NB4 (cell line): ENCODE data around the gene ANXA2R.
A peak's percentile ranks its signal among the peaks of the same experiment; 100 is the strongest.

ENCODE experiments used
- DNase-seq: peaks from one replicate; pipeline ENCODE4 v3.0.0; 2010; ENCODE audit warnings: low read depth
- H3K4me3 ChIP-seq: one replicate; pipeline ENCODE4 v1.5.1; 2011; ENCODE audit warnings: mild to moderate bottlenecking, low read depth, low read length, moderate library complexity
- MYC ChIP-seq: IDR thresholded peaks from 2 replicates; pipeline ENCODE4 v1.6.1; 2011; ENCODE audit warnings: low read depth, low read length
- POLR2A ChIP-seq: IDR thresholded peaks from 2 replicates; pipeline ENCODE4 v1.6.1; 2011; ENCODE audit warnings: mild to moderate bottlenecking; ENCODE audit not compliant: insufficient read length; ENCODE audit errors: extremely low read depth
- TF ChIP-seq, protein P1 (sequence below): IDR thresholded peaks from 2 replicates; pipeline ENCODE4 v1.6.1; 2011; ENCODE audit warnings: low read depth, low read length
- TF ChIP-seq, protein P2 (sequence below): IDR thresholded peaks from one replicate; pipeline ENCODE4 v1.5.1; 2012; ENCODE audit warnings: low read depth, low read length

Gene ANXA2R

DNA sequence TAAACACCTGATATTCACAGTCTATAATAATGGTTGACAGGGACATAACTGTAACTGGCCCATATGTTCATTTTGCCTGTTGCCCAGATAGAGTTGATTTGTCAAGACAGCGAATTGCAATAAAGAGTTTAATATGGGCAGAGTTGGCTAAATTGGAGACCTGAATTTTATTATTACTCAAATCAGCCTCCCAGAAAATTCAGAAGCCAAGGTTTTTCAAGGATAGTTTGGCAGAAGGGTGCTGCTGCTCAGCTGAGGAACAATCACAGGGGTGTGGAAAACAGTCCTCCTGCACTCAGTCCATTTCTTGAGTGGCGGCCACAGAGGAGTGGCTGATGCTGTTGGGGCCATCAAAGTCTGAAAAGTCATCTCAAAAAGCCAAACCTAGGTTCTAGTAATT lies 19.0 kb downstream of the ANXA2R start:
- TF ChIP-seq, protein P1, sequence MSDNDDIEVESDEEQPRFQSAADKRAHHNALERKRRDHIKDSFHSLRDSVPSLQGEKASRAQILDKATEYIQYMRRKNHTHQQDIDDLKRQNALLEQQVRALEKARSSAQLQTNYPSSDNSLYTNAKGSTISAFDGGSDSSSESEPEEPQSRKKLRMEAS = no peak
- no peak for TF ChIP-seq MYC
- no peak for DNase-seq
- H3K4me3 ChIP-seq = no peak overlapping the region

DNA sequence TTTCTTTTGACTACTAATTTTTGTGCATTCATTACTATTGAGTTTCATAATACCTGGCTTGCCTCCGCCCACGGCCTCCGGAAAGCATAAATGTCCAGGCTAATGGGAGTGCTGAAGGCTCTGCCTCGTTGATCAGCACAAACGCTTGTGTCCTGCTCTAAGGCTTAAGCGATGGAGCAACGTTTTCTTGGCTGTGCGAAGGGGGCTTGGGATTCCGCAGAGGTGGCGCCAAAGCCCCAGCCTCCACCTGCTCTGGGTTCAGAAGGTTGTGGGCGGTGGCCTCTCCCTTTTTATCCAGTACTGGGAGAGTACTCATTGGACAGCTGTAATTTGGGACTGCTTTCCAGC lies 19.7 kb downstream of the ANXA2R start:
- peak overlapping the region; percentile 76 for H3K4me3 ChIP-seq
- TF ChIP-seq, protein P1 = 0 out of 2 replicates have a peak, but pooled peaks have one; percentile 1
- no peak for TF ChIP-seq MYC
- peak; percentile 73 for DNase-seq

DNA sequence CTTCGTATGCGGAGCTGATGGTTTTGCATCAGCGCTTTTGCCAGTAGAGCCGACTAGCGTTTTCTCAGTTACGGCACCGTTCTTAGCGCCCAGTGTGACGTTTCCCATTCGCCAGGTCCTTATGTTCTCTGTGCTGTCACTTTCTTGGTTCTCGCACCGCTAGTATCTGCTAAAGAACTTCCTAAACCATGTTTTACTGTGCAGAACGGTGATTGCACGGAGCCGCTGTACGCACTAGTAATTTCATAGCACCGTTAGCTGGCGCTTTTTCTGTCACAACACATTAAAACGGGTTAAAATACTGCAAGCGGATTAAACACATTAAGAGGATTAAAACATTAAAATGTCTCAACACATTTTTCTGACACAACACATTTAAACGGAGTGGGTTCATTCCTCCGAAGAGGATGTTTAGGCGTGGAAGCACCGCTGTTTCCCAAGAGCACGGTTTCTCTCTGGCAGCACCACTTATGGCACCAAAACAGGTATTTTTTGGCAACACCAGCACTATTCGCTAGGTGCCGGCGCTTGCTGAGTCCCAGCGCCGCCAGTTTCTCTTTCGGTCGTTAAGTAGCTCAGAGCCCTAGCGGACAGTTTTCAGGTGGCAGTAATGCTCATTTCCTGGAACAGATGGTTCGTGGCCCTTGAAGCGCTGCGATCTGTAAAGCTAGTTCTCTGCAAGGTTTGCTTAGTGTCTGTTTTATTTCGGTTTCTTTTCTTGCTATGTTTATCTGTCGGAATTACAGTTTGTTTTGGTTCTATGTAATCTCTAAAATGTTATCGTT lies 20.3 kb downstream of the ANXA2R start:
- TF ChIP-seq MYC = peak; percentile 47; the same call in 1 of the 2 replicates
- TF ChIP-seq, protein P2, sequence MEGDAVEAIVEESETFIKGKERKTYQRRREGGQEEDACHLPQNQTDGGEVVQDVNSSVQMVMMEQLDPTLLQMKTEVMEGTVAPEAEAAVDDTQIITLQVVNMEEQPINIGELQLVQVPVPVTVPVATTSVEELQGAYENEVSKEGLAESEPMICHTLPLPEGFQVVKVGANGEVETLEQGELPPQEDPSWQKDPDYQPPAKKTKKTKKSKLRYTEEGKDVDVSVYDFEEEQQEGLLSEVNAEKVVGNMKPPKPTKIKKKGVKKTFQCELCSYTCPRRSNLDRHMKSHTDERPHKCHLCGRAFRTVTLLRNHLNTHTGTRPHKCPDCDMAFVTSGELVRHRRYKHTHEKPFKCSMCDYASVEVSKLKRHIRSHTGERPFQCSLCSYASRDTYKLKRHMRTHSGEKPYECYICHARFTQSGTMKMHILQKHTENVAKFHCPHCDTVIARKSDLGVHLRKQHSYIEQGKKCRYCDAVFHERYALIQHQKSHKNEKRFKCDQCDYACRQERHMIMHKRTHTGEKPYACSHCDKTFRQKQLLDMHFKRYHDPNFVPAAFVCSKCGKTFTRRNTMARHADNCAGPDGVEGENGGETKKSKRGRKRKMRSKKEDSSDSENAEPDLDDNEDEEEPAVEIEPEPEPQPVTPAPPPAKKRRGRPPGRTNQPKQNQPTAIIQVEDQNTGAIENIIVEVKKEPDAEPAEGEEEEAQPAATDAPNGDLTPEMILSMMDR = peak; percentile 57
- TF ChIP-seq, protein P1 = peak; percentile 54
- TF ChIP-seq POLR2A = peak; percentile 25
- H3K4me3 ChIP-seq = peak overlapping the region; percentile 76
- DNase-seq = peak; percentile 94

DNA sequence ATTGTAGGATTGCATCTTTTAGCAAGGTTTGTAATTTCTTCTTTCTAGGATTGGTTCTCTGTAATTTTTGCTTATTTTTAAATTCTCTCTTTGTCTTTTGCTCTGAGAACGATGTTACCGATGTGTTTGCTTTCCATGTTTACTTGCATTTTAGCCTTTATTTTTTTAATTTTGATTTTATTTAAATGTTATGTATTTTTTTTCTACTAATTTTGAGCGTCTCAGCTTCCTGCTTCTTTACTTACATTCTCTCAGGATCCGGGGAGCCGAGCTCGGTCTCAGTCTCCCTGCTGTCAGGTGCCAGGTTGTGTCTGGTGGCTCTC lies 20.9 kb downstream of the ANXA2R start:
- peak overlapping the region; percentile 76 for H3K4me3 ChIP-seq
- DNase-seq = no peak
- TF ChIP-seq MYC (no peak), POLR2A (no peak)
- TF ChIP-seq, protein P2 = no peak
- TF ChIP-seq, protein P1 = no peak

DNA sequence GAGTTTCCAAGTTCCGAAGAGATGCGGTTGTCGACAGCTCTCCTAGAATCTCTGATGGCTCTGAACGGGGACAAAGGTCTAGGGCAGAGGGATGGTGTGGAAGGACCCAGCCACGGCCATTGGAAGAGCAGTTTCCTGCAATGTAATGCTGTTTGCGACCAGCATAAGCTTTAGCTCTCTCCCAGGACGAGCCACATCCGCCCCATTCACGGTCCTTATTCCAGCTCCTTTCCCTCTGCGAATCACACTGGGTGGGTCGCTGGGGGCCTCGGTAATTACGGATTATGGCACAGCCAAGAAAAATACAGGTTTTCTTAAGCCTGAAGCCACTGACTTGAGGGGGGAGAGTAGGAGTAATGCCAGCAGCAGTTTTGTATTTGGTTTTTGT lies 22.7 kb downstream of the ANXA2R start:
- no peak; the same call in 1 of the 2 replicates for TF ChIP-seq MYC
- TF ChIP-seq POLR2A = no peak
- TF ChIP-seq, protein P2 = no peak
- TF ChIP-seq, protein P1 = no peak
- H3K4me3 ChIP-seq = peak overlapping the region; percentile 91
- DNase-seq = peak; percentile 71

DNA sequence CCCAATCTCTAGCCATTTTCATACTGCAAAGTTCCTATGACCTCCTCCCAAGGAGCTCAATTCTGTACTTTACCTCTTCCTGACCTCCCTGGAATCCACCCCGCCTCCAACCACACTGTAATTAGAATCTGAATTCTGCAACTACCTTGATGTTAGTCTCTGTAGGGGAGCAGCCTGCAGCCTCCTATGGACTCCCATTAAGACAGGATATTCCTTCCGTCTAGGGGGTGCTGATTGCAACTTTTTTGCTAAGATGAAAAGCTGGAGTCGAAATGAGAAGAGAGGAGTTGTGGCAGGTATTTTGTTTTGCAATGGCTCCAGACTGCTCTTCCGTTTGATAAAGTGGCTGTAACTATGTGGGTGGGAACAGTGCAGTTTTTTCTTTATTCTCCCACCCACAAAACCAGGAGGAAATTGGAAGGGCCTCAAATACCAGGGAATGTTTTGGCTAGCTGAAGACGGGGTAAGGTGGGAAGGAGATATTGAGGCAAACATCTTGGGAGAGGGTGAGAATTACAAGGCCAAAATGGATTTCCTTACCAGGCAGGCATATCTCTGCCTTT lies 23.8 kb downstream of the ANXA2R start:
- DNase-seq = no peak
- TF ChIP-seq, protein P1 = no peak
- TF ChIP-seq, protein P2 = no peak
- TF ChIP-seq POLR2A = no peak
- no peak for TF ChIP-seq MYC
- peak overlapping the region; percentile 91 for H3K4me3 ChIP-seq

DNA sequence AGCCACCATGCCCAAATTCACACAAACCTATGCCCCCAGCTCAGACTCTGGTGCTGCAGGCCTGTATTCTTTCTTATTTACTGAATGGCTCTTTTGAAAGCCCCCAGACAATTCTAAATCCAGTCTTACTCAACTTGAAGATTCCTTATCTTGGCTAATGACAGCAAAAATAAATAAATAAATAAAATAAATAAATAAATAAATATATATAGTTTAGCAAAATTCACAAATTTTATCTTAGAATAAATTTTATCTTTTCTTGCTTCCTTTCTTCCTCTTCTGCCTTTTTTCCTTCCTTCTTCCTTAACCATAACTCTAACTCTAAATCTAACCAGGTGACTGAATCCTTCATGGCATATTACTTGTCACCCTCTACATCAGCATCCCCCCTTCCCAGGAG lies 25.6 kb downstream of the ANXA2R start:
- TF ChIP-seq, protein P2 = no peak
- TF ChIP-seq POLR2A = no peak
- no peak for TF ChIP-seq MYC
- TF ChIP-seq, protein P1 = no peak
- DNase-seq = no peak
- H3K4me3 ChIP-seq = no peak overlapping the region
